ENCODE results near the gene JAZF1.

The JAZF1 gene

DNA sequence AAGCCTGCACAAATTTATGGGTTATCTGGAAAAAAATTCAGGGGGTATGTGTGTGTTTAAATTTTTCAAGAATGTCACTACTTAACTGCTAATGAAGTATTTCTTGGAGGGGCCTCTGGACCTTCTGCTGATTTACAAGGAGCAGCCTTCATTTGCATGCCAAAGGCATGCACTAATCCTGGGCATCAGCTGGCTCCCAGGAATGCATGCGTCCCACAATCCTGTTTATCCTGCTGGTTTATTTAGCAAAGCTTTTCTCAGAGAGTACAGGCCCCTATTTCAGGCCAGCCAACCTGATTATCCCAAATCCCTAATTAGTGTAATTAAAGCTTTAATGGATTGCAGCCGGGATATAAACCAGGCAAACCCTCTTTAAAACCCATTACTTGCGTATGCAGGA is 270.3 kb downstream of the JAZF1 start:
- Histone ChIP-seq H3K4me3 (ENCODE audit: low read depth in 1 of 5, low read length in 5 of 5) (no peak overlapping the region), H3K36me3 (ENCODE audit: control insufficient read depth in 5 of 5, insufficient read depth in 5 of 5, low read length in 5 of 5) (no peaks in the 10 kb centered on the region), H3K9ac (ENCODE audit: low read length in 5 of 5) (no peak overlapping the region), H3K4me1 (ENCODE audit: control insufficient read depth in 5 of 5, insufficient read depth in 5 of 5, low read length in 5 of 5) (no peaks in the 10 kb centered on the region), H3K27me3 (ENCODE audit: control insufficient read depth in 5 of 5, insufficient read depth in 4 of 5, low read length in 5 of 5) (no peaks in the 10 kb centered on the region), H3K9me3 (ENCODE audit: control insufficient read depth in 5 of 5, low read length in 5 of 5) (no peaks in the 10 kb centered on the region), H3K27ac (ENCODE audit: low read depth, low read length) (no peak overlapping the region)

DNA sequence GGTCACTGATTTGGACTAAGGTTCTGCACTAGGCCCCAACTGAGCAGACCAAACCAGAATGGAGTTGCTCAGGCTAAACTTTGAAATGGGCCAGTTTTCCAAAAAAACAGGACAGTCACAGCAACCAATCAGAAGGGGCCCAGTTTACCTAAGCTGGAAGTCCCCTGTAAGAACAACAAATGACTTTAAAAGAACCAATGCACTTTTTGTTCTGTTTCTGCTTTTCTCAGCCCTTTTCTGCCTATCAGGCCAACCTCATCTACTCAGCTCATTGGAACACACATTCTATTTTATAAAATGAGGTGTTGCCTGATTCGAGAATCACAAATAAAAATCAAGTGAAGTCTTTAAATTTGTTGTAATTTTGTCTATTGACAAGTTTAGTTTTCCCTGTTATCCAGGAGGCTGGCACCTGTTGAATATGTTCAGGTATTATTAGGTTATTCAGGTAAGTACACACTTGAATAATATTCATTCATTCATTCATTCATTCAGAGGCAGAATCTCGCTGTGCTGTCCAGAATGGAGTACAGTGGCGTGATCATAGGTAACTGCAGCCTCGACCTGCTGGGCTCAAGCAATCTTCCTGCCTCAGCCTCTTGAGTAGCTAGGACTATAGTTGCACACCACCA is 271.9 kb downstream of the JAZF1 start:
- no peaks in the 10 kb centered on the region for H3K36me3 ChIP-seq (ENCODE audit: control insufficient read depth in 5 of 5, insufficient read depth in 5 of 5, low read length in 5 of 5)
- no peaks in the 10 kb centered on the region for H3K9me3 ChIP-seq (ENCODE audit: control insufficient read depth in 5 of 5, low read length in 5 of 5)
- H3K27ac ChIP-seq (ENCODE audit: low read depth, low read length), result no peak overlapping the region
- H3K4me3 ChIP-seq (ENCODE audit: low read depth in 1 of 5, low read length in 5 of 5), result no peak overlapping the region
- no peaks in the 10 kb centered on the region for H3K4me1 ChIP-seq (ENCODE audit: control insufficient read depth in 5 of 5, insufficient read depth in 5 of 5, low read length in 5 of 5)
- H3K9ac ChIP-seq (ENCODE audit: low read length in 5 of 5), result no peak overlapping the region
- H3K27me3 ChIP-seq (ENCODE audit: control insufficient read depth in 5 of 5, insufficient read depth in 4 of 5, low read length in 5 of 5), result no peaks in the 10 kb centered on the region

DNA sequence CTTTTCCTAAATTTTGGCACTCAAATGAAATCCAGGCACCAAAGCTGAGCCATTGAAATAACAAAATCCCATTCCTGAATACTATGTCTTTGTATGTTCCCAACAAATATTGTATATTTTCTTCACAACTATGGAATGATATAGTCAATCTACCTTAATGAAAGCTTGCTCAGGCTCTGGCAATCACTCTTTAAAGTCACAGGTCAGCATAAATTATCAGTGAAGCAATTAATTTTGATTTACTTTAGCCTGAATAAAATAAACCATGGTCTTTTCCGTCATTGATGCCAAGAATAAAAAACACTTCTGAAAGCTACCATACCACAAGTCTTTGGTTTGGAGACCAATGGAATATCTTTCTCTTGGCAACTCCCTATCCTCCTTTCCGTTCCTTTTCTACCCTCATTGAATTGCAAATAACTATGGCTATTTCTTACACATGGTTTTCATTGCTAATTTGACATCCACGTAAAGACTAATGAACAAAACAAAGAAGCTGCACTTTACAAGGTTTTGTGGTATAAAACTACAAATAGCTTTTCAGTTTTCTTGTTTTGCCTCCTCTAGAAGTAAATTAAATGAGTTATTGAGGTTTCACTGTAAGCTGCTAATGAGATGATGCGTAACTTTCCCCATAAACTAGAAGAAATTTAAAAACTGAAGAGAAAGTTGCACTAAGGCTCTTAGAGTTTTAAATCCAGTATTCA is 274.1 kb downstream of the JAZF1 start:
- Histone ChIP-seq H3K27ac (ENCODE audit: low read depth, low read length) (no peak overlapping the region), H3K27me3 (ENCODE audit: control insufficient read depth in 5 of 5, insufficient read depth in 4 of 5, low read length in 5 of 5) (no peaks in the 10 kb centered on the region), H3K9ac (ENCODE audit: low read length in 5 of 5) (no peak overlapping the region), H3K36me3 (ENCODE audit: control insufficient read depth in 5 of 5, insufficient read depth in 5 of 5, low read length in 5 of 5) (no peaks in the 10 kb centered on the region), H3K4me1 (ENCODE audit: control insufficient read depth in 5 of 5, insufficient read depth in 5 of 5, low read length in 5 of 5) (peaks cover 0 to 9% (median 7%) of the 10 kb centered on the region in 5 donors), H3K9me3 (ENCODE audit: control insufficient read depth in 5 of 5, low read length in 5 of 5) (no peaks in the 10 kb centered on the region), H3K4me3 (ENCODE audit: low read depth in 1 of 5, low read length in 5 of 5) (no peak overlapping the region)

DNA sequence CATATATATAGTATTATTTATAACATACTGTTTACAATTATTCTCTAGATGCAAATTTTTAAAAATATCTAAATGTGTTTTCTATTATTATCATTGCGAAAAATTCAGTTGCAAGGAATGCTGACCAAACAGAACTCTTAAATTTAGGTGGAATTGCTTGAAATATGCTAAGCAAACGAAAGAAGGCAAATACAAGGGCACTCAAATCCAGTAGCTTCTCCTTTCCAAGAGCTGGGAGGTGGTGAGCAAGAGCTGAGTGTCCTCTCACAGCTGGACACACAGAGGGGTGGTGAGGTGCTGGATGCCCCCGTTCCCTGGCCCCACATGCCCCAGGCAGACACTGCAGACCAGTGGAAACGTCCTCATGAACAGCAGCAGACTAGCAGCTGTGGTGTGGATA is 274.6 kb downstream of the JAZF1 start:
- Histone ChIP-seq H3K4me3 (ENCODE audit: low read depth in 1 of 5, low read length in 5 of 5) (no peak overlapping the region), H3K4me1 (ENCODE audit: control insufficient read depth in 5 of 5, insufficient read depth in 5 of 5, low read length in 5 of 5) (peaks cover 0 to 15% (median 11%) of the 10 kb centered on the region in 5 donors), H3K9me3 (ENCODE audit: control insufficient read depth in 5 of 5, low read length in 5 of 5) (no peaks in the 10 kb centered on the region)

DNA sequence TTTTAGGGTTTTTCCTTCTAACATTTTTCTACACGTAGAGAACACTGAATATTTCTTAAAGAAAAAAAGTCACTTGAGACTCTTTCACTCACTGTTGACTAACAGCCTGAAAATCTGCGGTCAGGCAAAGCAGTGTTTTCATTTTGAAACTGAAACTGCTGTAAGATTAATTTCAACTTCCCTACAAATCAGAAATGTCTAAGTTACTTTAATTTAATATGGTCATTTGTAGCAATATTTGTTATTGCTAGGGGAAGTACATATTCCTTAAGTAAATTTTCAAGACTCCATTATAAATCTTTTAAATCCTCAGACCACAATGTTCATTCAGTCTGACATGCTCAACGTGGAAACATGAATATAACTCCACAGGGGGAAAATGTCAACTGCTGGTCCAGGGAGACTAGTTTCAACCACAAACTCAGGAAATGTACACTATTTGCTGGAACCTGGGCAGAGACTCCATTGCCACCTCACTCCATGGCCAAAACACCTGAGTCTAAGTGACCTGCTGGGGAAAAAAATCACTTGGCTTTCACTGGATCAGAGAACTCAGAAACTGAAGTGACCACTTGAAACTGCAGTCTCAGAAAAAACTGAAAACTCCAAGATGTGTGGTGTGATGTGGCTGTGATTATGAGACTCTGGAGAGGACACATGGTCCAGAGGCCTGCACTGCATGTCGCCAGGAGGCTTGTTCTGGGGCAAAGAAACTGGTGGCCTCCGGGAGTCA is 279.4 kb downstream of the JAZF1 start:
- no peaks in the 10 kb centered on the region for H3K9me3 ChIP-seq (ENCODE audit: control insufficient read depth in 5 of 5, low read length in 5 of 5)
- H3K27ac ChIP-seq (ENCODE audit: low read depth, low read length), result peak overlapping the region; percentile 86
- no peaks in the 10 kb centered on the region for H3K36me3 ChIP-seq (ENCODE audit: control insufficient read depth in 5 of 5, insufficient read depth in 5 of 5, low read length in 5 of 5)
- peaks cover 0 to 23% (median 17%) of the 10 kb centered on the region in 5 donors for H3K4me1 ChIP-seq (ENCODE audit: control insufficient read depth in 5 of 5, insufficient read depth in 5 of 5, low read length in 5 of 5)
- no peaks in the 10 kb centered on the region for H3K27me3 ChIP-seq (ENCODE audit: control insufficient read depth in 5 of 5, insufficient read depth in 4 of 5, low read length in 5 of 5)
- peak overlapping the region; percentile 45 to 89 (median 59) for H3K9ac ChIP-seq (ENCODE audit: low read length in 5 of 5)
- peak overlapping the region in 4 of 5 donors; percentile 48 to 56 (median 52) for H3K4me3 ChIP-seq (ENCODE audit: low read depth in 1 of 5, low read length in 5 of 5)

More for the DNA sequence above, 274.6 kb downstream of the JAZF1 start:
- Histone ChIP-seq H3K27me3 (ENCODE audit: control insufficient read depth in 5 of 5, insufficient read depth in 4 of 5, low read length in 5 of 5) (no peaks in the 10 kb centered on the region), H3K36me3 (ENCODE audit: control insufficient read depth in 5 of 5, insufficient read depth in 5 of 5, low read length in 5 of 5) (no peaks in the 10 kb centered on the region), H3K9ac (ENCODE audit: low read length in 5 of 5) (no peak overlapping the region), H3K27ac (ENCODE audit: low read depth, low read length) (no peak overlapping the region)

DNA sequence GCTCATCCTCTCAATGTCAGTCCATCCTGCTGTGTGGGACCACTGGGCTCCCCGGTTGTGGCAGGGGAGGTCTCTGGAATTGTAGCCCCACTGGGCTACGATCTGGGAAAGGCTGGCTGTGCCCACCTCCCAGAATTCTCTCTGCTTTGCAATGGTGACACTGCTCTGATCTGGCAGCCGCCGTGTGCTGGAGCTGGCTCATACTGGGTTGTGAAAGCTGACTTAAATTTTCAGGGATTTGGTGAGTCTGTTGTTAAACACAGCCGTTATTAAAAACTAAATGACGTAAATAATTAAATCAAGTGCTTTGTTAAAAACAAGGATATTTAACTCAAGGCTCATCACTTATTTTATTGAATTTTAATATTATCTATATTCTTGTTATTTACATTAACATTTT is 280.6 kb downstream of the JAZF1 start:
- H3K36me3 ChIP-seq (ENCODE audit: control insufficient read depth in 5 of 5, insufficient read depth in 5 of 5, low read length in 5 of 5), result no peaks in the 10 kb centered on the region
- H3K9ac ChIP-seq (ENCODE audit: low read length in 5 of 5), result no peak overlapping the region
- no peak overlapping the region for H3K27ac ChIP-seq (ENCODE audit: low read depth, low read length)
- no peaks in the 10 kb centered on the region for H3K9me3 ChIP-seq (ENCODE audit: control insufficient read depth in 5 of 5, low read length in 5 of 5)
- H3K27me3 ChIP-seq (ENCODE audit: control insufficient read depth in 5 of 5, insufficient read depth in 4 of 5, low read length in 5 of 5), result no peaks in the 10 kb centered on the region
- H3K4me1 ChIP-seq (ENCODE audit: control insufficient read depth in 5 of 5, insufficient read depth in 5 of 5, low read length in 5 of 5), result peaks cover 0 to 23% (median 17%) of the 10 kb centered on the region in 5 donors
- peak overlapping the region in 1 of 5 donors; percentile 7 for H3K4me3 ChIP-seq (ENCODE audit: low read depth in 1 of 5, low read length in 5 of 5)

DNA sequence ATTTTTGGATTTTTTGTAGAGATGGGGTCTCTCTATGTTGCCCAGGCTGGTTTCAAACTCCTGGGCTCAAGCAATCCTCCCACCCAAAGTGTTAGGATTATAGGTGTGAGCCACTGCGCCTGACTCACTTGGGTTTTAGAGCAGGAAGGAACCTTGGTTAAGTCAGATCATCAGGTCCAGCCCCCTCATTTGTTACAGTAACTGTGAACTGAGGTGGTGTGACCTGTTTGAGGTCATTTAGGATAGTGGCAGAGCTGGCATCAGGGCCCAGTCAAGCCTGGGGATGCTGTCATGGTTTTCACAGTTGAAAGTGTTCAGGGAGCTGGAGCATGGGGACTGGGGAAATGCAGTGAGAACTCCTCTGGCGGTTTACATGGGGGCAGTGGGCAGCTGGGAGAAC is 281.0 kb downstream of the JAZF1 start:
- Histone ChIP-seq H3K4me1 (ENCODE audit: control insufficient read depth in 5 of 5, insufficient read depth in 5 of 5, low read length in 5 of 5) (peaks cover 0 to 23% (median 17%) of the 10 kb centered on the region in 5 donors), H3K36me3 (ENCODE audit: control insufficient read depth in 5 of 5, insufficient read depth in 5 of 5, low read length in 5 of 5) (no peaks in the 10 kb centered on the region), H3K9ac (ENCODE audit: low read length in 5 of 5) (no peak overlapping the region), H3K27me3 (ENCODE audit: control insufficient read depth in 5 of 5, insufficient read depth in 4 of 5, low read length in 5 of 5) (no peaks in the 10 kb centered on the region), H3K27ac (ENCODE audit: low read depth, low read length) (no peak overlapping the region), H3K4me3 (ENCODE audit: low read depth in 1 of 5, low read length in 5 of 5) (peak overlapping the region in 1 of 5 donors; percentile 7), H3K9me3 (ENCODE audit: control insufficient read depth in 5 of 5, low read length in 5 of 5) (no peaks in the 10 kb centered on the region)

DNA sequence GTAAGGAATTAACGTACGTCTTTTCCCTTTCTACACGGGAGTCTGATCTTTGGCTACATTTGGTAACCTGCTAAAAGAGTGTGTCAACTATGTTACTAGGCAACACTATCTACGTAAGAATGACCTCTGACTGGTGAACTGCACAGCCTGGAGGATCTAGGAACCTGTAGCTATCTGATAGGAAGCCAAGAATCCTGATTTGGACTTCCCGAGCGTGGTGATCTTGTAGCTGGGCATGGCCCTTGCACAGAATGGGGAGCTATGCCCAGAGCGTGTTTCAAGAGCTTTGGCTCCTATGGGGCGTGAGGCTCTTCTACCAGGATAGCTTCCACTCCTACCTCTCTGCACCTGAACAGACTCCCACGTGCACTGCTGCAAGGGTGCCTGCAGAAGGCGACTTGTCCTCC is 283.2 kb downstream of the JAZF1 start:
- H3K27me3 ChIP-seq (ENCODE audit: control insufficient read depth in 5 of 5, insufficient read depth in 4 of 5, low read length in 5 of 5), result no peaks in the 10 kb centered on the region
- H3K4me1 ChIP-seq (ENCODE audit: control insufficient read depth in 5 of 5, insufficient read depth in 5 of 5, low read length in 5 of 5), result peaks cover 0 to 23% (median 17%) of the 10 kb centered on the region in 5 donors
- no peak overlapping the region for H3K4me3 ChIP-seq (ENCODE audit: low read depth in 1 of 5, low read length in 5 of 5)
- H3K9ac ChIP-seq (ENCODE audit: low read length in 5 of 5), result no peak overlapping the region
- no peaks in the 10 kb centered on the region for H3K9me3 ChIP-seq (ENCODE audit: control insufficient read depth in 5 of 5, low read length in 5 of 5)
- H3K27ac ChIP-seq (ENCODE audit: low read depth, low read length), result no peak overlapping the region
- H3K36me3 ChIP-seq (ENCODE audit: control insufficient read depth in 5 of 5, insufficient read depth in 5 of 5, low read length in 5 of 5), result peaks cover 0 to 15% (median 7%) of the 10 kb centered on the region in 5 donors

DNA sequence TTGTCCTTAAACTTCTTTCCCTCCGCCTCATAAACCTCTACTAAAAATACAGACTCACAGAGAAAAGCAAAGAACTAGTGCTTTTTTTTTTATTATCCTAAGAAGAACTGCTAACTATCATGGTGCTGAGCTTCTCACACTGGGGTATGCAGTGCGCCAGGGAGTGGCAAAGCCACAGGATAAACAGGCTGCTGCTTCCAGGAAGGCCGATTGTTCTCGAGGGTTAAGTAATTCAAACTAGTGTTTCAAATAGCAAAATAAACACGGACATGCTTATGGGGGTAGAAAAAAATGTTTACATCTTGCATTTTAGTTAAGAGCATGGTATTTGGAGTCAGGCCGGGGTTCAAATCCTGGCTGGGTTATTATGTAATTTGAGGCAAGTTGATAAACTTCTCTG is 283.6 kb downstream of the JAZF1 start:
- Histone ChIP-seq H3K27ac (ENCODE audit: low read depth, low read length) (no peak overlapping the region), H3K27me3 (ENCODE audit: control insufficient read depth in 5 of 5, insufficient read depth in 4 of 5, low read length in 5 of 5) (no peaks in the 10 kb centered on the region), H3K36me3 (ENCODE audit: control insufficient read depth in 5 of 5, insufficient read depth in 5 of 5, low read length in 5 of 5) (peaks cover 0 to 15% (median 7%) of the 10 kb centered on the region in 5 donors), H3K4me3 (ENCODE audit: low read depth in 1 of 5, low read length in 5 of 5) (no peak overlapping the region), H3K9me3 (ENCODE audit: control insufficient read depth in 5 of 5, low read length in 5 of 5) (no peaks in the 10 kb centered on the region), H3K9ac (ENCODE audit: low read length in 5 of 5) (no peak overlapping the region), H3K4me1 (ENCODE audit: control insufficient read depth in 5 of 5, insufficient read depth in 5 of 5, low read length in 5 of 5) (peaks cover 0 to 21% (median 14%) of the 10 kb centered on the region in 5 donors)

DNA sequence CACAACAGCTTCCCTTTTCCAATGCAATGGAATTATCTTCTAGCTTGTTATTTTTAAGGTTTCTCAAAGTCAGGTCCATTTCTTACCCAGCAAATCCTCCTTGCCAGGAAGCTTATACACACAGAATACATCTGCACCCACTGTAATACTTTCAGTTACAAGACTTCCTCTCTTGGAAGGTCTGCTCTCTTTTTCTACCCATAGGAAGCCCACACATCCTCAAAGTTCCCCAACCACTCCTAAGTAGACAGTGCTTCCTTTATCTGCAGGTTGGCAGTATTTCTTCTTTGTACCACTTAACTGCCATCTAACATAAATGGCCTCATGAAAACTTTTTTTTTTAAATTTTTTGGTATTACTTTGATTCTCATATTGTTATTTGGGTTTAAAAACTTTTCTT is 285.0 kb downstream of the JAZF1 start:
- Histone ChIP-seq H3K27ac (ENCODE audit: low read depth, low read length) (no peak overlapping the region), H3K4me1 (ENCODE audit: control insufficient read depth in 5 of 5, insufficient read depth in 5 of 5, low read length in 5 of 5) (peaks cover 0 to 11% (median 5%) of the 10 kb centered on the region in 5 donors), H3K9ac (ENCODE audit: low read length in 5 of 5) (no peak overlapping the region), H3K4me3 (ENCODE audit: low read depth in 1 of 5, low read length in 5 of 5) (no peak overlapping the region), H3K9me3 (ENCODE audit: control insufficient read depth in 5 of 5, low read length in 5 of 5) (no peaks in the 10 kb centered on the region), H3K36me3 (ENCODE audit: control insufficient read depth in 5 of 5, insufficient read depth in 5 of 5, low read length in 5 of 5) (peaks cover 0 to 15% (median 7%) of the 10 kb centered on the region in 5 donors), H3K27me3 (ENCODE audit: control insufficient read depth in 5 of 5, insufficient read depth in 4 of 5, low read length in 5 of 5) (no peaks in the 10 kb centered on the region)
